C4-2B (cell line): ENCODE results near the gene GID4.

Source experiments
- H3K27ac ChIP-seq: fragments of 450-650 bp; 2 replicates; pipeline ENCODE4 v1.5.1; 2017
- CTCF ChIP-seq: fragments of 450-650 bp; conservative IDR thresholded peaks from 2 replicates; pipeline ENCODE4 v1.5.1; 2017; ENCODE audit warnings: mild to moderate bottlenecking
- ZFX ChIP-seq: fragments of 450-650 bp; IDR thresholded peaks from 2 replicates; pipeline ENCODE4 v1.6.1; 2017

The GID4 gene

GRCh38 chr17:17998934-17999333 is 40.3 kb upstream of the GID4 start:
- TF ChIP-seq ZFX (no peak), CTCF (no peak)
- H3K27ac ChIP-seq: no peak overlapping the region

- TF ChIP-seq ZFX (no peak), CTCF (no peak)
- H3K27ac ChIP-seq: no peak overlapping the region
These were observed 39.7 kb upstream of the GID4 start for GRCh38 chr17:17999364-18000029.

- no peak for TF ChIP-seq ZFX
- no peak for TF ChIP-seq CTCF
- H3K27ac ChIP-seq: no peak overlapping the region
These were observed 39.2 kb upstream of the GID4 start for GRCh38 chr17:18000030-18000408.

GRCh38 chr17:18002171-18002570 is 37.0 kb upstream of the GID4 start:
- TF ChIP-seq ZFX (no peak), CTCF (no peak)
- H3K27ac ChIP-seq: no peak overlapping the region

- no peak overlapping the region for H3K27ac ChIP-seq
- TF ChIP-seq CTCF (no peak), ZFX (no peak)
These were observed 34.9 kb upstream of the GID4 start for GRCh38 chr17:18004345-18004744.

- no peak; the same call in 1 of the 2 replicates for TF ChIP-seq CTCF
- TF ChIP-seq ZFX: no peak
- no peak overlapping the region for H3K27ac ChIP-seq
These were observed 34.3 kb upstream of the GID4 start for GRCh38 chr17:18004884-18005305.

- no peak for TF ChIP-seq CTCF
- H3K27ac ChIP-seq: no peak overlapping the region
These were observed 33.7 kb upstream of the GID4 start for GRCh38 chr17:18005496-18005895.
